Esophagus muscularis mucosa (tissue), 3 donors: ENCODE measurements around the gene MOCOS.

ENCODE experiments used
- POLR2A ChIP-seq: fragments of 450-650 bp; IDR thresholded peaks from one replicate; pipeline ENCODE4 v1.6.1; 2017; ENCODE audit warnings: antibody characterized with exemption, moderate library complexity, mild to moderate bottlenecking, low read depth
- POLR2AphosphoS5 ChIP-seq, 2 donors: sonication (generic); formaldehyde crosslinking; IDR thresholded peaks; one replicate each; pipeline ENCODE4 v1.6.1; 2017; ENCODE audit warnings: antibody characterized with exemption in 2 of 2
- TF ChIP-seq, protein P1 (sequence below), 3 experiments: fragments of 200-600 bp in 2 of 3; fragments of 450-650 bp in 1 of 3; sonication (generic) in 2 of 3; IDR thresholded peaks; one replicate each; pipeline ENCODE4 v1.5.1; 2017 to 2019; ENCODE audit warnings: antibody characterized with exemption in 3 of 3, mild to moderate bottlenecking in 2 of 3, moderate library complexity in 1 of 3

DNA sequence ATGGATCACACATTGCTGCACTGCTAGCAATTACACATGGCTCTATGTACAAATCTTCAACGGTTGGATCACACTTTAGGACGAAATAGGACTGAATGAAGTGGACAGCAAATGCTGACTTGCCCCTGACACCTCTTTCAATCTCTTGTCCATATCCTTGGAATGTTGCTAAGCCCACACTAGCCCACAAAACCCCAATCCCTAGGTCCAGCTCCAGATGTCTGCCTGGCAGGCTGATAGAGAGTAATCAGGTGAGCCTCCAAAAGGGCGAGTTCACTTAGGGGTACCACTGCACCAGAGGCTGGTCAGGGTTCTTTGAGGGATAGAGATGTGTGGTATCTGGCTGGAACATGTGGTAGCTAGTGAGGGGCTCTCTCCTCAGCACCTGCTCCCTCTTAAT is 91.7 kb downstream of the MOCOS start:
- TF ChIP-seq, protein P1, sequence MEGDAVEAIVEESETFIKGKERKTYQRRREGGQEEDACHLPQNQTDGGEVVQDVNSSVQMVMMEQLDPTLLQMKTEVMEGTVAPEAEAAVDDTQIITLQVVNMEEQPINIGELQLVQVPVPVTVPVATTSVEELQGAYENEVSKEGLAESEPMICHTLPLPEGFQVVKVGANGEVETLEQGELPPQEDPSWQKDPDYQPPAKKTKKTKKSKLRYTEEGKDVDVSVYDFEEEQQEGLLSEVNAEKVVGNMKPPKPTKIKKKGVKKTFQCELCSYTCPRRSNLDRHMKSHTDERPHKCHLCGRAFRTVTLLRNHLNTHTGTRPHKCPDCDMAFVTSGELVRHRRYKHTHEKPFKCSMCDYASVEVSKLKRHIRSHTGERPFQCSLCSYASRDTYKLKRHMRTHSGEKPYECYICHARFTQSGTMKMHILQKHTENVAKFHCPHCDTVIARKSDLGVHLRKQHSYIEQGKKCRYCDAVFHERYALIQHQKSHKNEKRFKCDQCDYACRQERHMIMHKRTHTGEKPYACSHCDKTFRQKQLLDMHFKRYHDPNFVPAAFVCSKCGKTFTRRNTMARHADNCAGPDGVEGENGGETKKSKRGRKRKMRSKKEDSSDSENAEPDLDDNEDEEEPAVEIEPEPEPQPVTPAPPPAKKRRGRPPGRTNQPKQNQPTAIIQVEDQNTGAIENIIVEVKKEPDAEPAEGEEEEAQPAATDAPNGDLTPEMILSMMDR (IDR thresholded peaks at IDR 0.05) = no peak
- TF ChIP-seq POLR2A = no peak
- TF ChIP-seq POLR2AphosphoS5 (IDR thresholded peaks at IDR 0.05) = no peak
